Dermis blood vessel endothelial cell (primary cell): ENCODE measurements around the gene SPIRE2. TPM values are rescaled to one million over a fixed set of nuclear protein-coding genes. Genes with fewer than 3 reads are reported as not detected.
A peak's percentile ranks its signal among the peaks of the same experiment; 100 is the strongest.
"Not testable (repeated sequence)": the region's sequence is repeated elsewhere in the genome, so short reads cannot be mapped to it uniquely, and the experiment has no call there.

Experiments used
- DNase-seq: peaks from one replicate; pipeline ENCODE4 v3.0.0; 2010
- total RNA-seq: library from RNA; depleted of rRNA; stranded (reverse); fragments of >200 nt; gene quantifications from 2 replicates; pipeline ENCODE4 v1.2.3, GENCODE V29; 2014

Gene SPIRE2
- total RNA-seq, 1 donor from 2014 or later, result 2.7 TPM

DNA sequence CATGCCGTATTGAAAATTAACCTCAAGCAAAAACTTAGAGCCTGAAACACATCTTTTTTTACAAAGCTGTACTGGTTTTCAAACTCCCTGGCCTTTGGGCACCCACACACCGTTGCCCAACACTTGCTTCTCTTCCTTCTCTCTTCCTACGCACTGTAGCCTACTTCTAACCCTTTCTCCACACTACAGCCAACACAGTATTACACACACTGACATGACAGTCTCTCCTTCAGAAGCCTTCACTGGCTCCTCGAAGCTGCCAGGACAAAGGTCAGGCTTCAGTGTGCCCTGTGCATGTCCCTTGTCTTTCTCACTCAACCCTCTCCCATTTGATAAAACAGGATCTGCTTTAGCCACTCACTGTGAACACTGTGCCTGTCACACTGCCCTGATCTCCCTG, 19.8 kb upstream of the SPIRE2 start:
- DNase-seq, result no peak

- no peak for DNase-seq
These were observed 17.0 kb upstream of the SPIRE2 start for GRCh38 chr16:89811321-89811720.

DNA sequence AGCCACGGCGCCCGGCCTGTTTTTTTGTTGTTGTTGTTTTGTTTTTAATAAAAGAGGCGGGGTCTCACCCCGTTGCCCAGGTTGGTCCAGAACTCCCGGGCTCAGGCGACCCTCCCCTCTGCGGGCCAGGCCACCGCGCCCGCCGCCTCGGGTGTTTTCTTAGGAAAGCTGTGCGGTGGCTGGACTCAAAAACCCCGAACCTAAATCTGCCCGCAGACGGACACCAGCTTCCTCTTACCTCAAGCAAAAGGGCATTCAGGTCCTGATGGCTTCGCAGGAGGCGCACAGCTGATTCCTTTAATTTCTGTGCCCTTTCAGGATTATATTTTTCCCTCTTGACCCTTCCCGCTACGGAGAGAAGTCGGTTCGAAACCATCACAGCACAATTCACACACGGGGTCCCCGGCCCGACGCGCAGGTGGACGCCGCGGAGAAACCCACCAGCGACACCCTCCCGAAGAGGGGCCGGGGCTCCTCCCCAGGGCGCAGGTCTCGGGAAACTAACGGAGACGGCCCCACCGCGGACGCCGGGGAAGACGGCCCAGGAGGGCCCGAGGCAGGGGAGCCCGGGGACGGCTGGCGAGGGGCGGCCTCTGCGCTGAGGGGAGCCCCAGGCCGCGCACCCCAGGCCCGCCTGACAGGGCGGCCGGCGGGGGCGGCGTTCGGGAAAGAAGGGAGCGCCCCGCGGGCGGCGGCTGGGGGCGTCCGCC, 12.5 kb upstream of the SPIRE2 start:
- peak; percentile 35 for DNase-seq

DNA sequence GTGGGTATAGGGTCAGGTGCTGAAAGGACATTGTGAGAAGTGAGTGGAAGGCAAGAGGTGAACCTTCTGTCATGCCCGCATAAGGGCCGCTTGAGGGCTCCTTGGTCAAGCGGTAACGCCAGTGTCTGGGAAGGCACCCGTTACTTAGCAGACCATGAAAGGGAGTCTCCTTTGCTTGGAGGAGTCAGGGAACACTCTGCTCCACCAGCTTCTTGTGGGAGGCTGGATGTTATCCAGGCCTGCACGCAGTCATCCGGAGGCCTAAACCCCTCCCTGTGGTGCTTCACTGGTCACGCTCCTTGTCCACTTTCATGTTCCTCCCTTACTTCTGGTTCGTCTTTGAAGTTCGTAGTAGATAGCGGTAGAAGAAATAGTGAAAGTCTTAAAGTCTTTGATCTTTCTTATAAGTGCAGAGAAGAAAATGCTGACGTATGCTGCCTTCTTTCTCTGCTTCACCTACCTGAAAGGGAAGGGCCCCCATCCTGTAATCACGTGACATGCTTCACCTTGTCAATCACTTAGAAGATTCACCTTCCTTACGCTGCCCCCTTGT, 9.3 kb upstream of the SPIRE2 start:
- DNase-seq, result not testable (repeated sequence)

- DNase-seq, result not testable (repeated sequence)
These were observed 8.8 kb upstream of the SPIRE2 start for GRCh38 chr16:89819448-89819847.

DNA sequence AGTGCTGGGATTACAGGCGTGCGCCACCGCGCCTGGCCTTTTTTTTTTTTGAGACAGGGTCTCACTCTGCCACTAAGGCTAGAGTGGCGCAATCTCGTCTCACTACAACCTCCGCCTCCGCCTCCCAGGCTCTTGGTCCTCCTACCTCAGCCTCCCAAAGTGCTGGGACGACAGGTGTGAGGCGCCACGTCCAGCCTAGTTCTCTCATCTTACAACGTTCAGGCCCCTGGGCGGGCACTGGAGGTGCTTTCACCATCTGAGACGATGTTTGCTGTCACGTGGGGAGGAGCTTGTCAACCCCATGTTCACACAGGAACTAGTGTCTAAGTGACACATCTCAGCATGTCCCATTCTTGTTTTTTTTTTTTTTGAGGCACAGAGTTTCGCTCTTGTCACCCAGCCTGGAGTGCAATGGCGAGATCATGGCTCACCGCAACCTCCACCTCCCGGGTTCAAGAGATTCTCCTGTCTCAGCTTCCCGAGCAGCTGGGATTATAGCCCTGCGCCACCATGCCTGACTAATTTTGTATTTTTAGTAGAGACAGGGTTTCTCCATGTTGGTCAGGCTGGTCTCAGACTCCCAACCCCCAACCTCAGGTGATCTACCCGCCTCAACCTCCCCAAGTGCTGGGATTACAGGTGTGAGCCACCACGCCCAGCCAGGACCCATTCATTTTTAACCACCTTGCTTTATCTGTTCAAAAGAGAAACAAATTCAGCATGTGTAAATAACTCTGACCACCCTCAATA, 6.7 kb upstream of the SPIRE2 start:
- DNase-seq, result no peak

- DNase-seq, result no peak
These were observed 5.8 kb upstream of the SPIRE2 start for GRCh38 chr16:89822188-89823086.

DNA sequence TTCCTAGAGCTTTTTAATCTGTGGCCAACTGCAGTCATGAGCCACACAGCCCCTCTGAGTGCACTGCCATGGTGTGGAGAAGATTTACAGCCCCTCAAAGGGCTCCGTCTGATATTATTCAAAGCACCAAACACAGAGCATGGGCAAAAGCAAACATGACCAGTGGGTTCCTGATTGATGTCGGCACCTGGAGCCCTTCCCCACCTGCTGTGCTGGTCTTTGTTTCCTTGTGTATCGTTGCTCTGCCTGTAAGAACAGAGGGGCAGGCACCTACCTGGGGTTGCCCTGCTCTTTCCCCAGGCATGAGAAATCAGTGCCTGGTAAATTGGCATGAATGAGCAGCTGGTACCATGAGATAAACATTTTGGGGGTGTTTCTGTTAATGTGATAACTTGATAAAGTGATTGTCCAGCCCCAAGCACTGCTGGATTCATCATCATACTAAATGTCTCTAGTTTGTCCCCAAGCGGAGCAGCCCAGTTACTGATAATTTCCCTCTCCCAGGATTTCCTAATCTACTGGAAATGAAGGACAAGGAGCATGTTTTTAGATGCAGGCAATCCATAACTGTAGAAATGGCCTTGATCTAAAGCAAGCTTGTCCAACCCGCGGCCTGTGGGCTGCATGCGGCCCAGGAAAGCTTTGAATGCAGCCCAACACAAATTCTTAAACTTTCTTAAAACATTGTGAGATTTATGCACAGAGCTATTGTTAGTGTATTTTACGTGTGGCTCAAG, 5.0 kb upstream of the SPIRE2 start:
- DNase-seq, result no peak

GRCh38 chr16:89823824-89824148, 4.5 kb upstream of the SPIRE2 start:
- not testable (repeated sequence) for DNase-seq

GRCh38 chr16:89826531-89827382, 1.5 kb upstream of the SPIRE2 start:
- no peak for DNase-seq

DNA sequence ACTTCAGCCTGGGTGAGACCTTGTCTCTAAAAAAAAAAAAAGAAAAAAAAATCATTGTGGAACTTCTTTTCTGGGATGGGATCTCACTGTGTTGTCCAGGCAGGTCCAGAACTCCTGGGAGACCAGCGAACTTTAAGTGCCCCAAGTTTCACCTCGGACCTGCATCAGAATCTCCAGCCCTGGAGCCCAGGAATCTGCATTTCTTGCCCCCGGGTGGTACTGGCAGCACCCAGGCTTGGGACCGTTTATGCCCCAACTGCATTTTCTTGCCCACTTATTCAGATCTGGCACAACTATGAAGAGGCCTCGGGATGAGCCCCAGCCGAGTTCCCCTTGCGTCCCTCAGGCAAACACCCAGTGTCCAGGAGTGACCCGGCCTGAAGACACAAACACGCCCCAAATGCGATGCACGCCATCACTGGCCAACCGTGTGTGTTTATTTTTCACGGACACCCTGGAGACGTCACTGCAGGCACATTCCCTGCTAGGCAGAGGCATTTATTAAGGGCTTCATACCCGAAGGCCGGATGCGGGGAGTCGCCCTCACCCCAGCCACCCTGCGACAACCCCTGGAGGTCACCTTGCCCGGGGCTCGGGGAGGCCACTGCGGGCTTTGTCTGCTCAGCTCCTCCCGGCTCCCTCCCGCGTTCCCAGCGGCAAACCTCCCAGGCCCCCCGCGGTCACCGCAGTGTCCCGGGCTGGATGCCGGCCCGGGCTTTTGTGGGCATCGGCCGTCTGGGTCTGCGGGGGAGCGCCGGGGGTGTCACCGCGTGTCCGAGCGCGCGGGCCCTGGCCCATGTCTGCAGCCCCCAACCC, 684 bp upstream of the SPIRE2 start:
- peak; percentile 52 for DNase-seq

DNA sequence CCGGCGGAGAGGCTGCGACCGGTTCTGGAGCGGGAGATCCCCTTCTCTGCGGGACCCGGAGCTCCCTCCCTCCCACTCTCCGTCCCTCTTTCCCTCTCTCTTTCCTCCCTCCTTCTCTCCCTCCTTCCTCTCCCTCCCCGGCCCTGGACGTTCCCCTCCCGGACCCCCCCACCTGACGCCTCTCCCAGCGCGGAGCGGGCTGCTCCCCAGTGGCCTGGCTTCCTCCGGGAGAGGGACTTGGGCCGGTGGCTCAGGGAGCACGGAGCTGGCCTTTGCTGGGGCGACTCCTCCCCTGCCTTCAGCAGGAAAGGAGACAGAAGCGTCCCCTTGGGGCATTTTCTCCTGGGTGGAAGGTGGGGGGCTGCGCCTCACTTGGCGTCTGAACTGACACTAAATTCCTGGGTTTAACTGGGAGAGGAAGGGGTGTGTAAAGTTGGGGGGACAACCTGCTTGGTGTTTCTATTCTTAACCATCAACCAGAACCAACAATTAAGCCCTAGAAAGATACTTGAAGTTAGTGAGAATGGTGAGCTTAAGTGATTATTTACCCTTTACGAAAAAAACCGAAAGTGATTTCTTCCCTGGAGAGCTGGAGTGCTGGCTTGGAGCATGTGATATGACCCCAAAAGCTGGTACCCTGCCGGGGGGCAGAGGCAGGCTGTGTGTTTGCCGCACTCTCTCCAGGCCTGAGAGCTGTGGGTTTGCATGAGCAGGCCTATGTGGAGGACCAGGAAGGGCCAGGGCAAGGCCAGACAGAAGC, 775 bp downstream of the SPIRE2 start:
- no peak for DNase-seq

DNA sequence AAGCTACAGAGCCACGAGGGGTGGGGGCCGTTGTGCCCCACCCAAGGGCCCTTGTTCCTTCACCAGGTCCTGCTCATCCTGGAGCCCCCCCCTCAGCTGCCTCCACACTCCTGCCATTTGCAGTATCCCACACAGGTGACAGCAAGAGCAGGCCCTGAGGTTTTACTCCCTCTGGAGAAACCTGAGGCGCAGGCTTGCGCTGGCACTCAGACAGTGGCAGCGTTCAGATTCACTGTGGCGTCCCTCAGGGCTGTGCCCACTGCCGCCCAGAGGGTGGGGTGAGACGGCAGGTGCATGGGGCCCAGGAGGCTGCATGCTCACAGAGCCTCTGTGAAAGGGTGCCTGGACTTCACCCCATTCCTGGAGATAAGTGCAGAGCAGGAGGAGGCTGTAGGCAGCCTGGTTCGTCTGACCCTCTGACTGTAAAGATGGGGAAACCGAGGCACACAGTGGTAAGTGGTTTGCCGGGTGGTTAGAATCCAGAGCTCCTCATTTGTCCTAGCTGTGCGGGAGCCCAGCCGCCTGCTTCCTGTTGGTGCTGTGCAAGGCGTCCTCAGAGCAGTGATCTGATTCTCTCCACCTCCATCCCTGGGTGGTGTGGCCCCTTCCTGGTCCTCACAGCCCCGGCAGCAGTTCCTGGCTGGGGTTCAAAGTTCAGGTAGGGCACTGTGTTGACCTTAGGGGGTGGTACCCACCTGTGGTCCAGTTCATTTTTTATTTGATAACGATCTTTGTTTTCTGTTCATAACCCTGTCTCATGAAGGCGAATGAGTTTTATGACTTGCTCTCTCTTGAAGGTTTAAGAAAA, 1.6 kb downstream of the SPIRE2 start:
- DNase-seq, result no peak

GRCh38 chr16:89831810-89832328, 3.6 kb downstream of the SPIRE2 start:
- DNase-seq, result no peak

GRCh38 chr16:89833664-89834363, 5.5 kb downstream of the SPIRE2 start:
- DNase-seq, result not testable (repeated sequence)

- not testable (repeated sequence) for DNase-seq
These were observed 6.6 kb downstream of the SPIRE2 start for GRCh38 chr16:89834813-89835363.

GRCh38 chr16:89836484-89836883, 8.2 kb downstream of the SPIRE2 start:
- not testable (repeated sequence) for DNase-seq
